Panc1 (cell line): Measurements from ENCODE around the gene LRSAM1. TPM values are rescaled to one million over a fixed set of nuclear protein-coding genes. Genes with fewer than 3 reads are reported as not detected.

Source experiments
- ATAC-seq: fragments of 200-7000 bp; cut with Tn5 transposase; 2 replicates; pipeline ENCODE4 v1.9.1; 2020; ENCODE audit warnings: mild to moderate bottlenecking, moderate library complexity
- BruUV-seq: library from RNA; stranded (reverse); fragments of 400-500 nt; replicated peaks from 2 replicates; lab custom pipeline; 2021; lab: Mats Ljungman, UMichigan
- CTCF ChIA-PET: fragments of 300-600 bp; sonication (Branson Sonifier 250); formaldehyde crosslinking; loops from one replicate; lab custom pipeline; 2022; ENCODE audit warnings: antibody characterized with exemption; lab: Charles Lee
- POLR2A ChIA-PET: fragments of 300-600 bp; sonication (Branson Sonifier 250); formaldehyde crosslinking; loops from one replicate; lab custom pipeline; 2022; ENCODE audit warnings: antibody characterized with exemption; lab: Charles Lee
- DNase-seq: peaks from one replicate; pipeline ENCODE4 v3.0.0-alpha.2; 2010; ENCODE audit warnings: low read depth, low spot score
- H3K27ac ChIP-seq: 2 replicates; pipeline ENCODE4 v1.5.1; 2011; ENCODE audit warnings: mild to moderate bottlenecking, low read length, inconsistent platforms
- H3K27me3 ChIP-seq: fragments of 200-500 bp; sonication (Bioruptor generic); 2 replicates; pipeline ENCODE4 v1.6.0; 2014; ENCODE audit warnings: low read length, inconsistent platforms; ENCODE audit not compliant: control insufficient read depth, insufficient read depth
- H3K36me3 ChIP-seq: fragments of 200-500 bp; sonication (Bioruptor generic); 2 replicates; pipeline ENCODE4 v1.5.1; 2014; ENCODE audit warnings: inconsistent platforms, mild to moderate bottlenecking, low read length, moderate library complexity; ENCODE audit not compliant: control insufficient read depth, insufficient read depth
- H3K4me1 ChIP-seq: 2 replicates; pipeline ENCODE4 v1.5.1; 2011; ENCODE audit warnings: inconsistent platforms, mild to moderate bottlenecking, low read length, moderate library complexity; ENCODE audit not compliant: control insufficient read depth, insufficient read depth
- H3K4me3 ChIP-seq, 2 experiments: 2 replicates each; pipeline ENCODE4 v1.5.1; 2011 to 2012; ENCODE audit warnings: low read depth in 2 of 2, low read length in 2 of 2, mild to moderate bottlenecking in 2 of 2, inconsistent platforms in 1 of 2, moderate library complexity in 1 of 2
- H3K9me3 ChIP-seq: fragments of 200-500 bp; sonication (Bioruptor generic); 2 replicates; pipeline ENCODE4 v1.5.1; 2014; ENCODE audit warnings: low read depth, mild to moderate bottlenecking, inconsistent platforms, low read length, moderate library complexity; ENCODE audit not compliant: control insufficient read depth, insufficient read depth
- POLR2AphosphoS5 ChIP-seq: IDR thresholded peaks from 2 replicates; pipeline ENCODE4 v1.6.1; 2012; ENCODE audit warnings: mild to moderate bottlenecking, low read depth, low read length, moderate library complexity
- REST ChIP-seq, 2 experiments: IDR thresholded peaks; 2 replicates each; pipeline ENCODE4 v1.6.1; 2011 to 2012; ENCODE audit warnings: low read depth in 2 of 2, control low read depth in 1 of 2, low read length in 1 of 2, mild to moderate bottlenecking in 1 of 2, moderate library complexity in 1 of 2; ENCODE audit not compliant: insufficient read depth in 1 of 2
- SIN3A ChIP-seq: IDR thresholded peaks from 2 replicates; pipeline ENCODE4 v1.6.1; 2012; ENCODE audit warnings: low read depth, mild to moderate bottlenecking, low read length, moderate library complexity, borderline replicate concordance; ENCODE audit not compliant: insufficient read depth
- TCF7L2 ChIP-seq: IDR thresholded peaks from 2 replicates; pipeline ENCODE4 v1.6.1; 2011; ENCODE audit warnings: mild to moderate bottlenecking, low read depth, low read length, inconsistent platforms
- in situ Hi-C: cut with HindIII; loops from 2 replicates; pipeline ENCODE4 v1.10.0; 2016; ENCODE audit warnings: low sequenced_read_pairs, low pct_unique_long_range_greater_than_20kb
- intact Hi-C: fragments of 100-400 bp; cut with micrococcal nuclease; formaldehyde crosslinking; loops from one replicate; pipeline ENCODE4 v1.10.0; 2022; ENCODE audit not compliant: unreplicated experiment
- total RNA-seq: library from RNA; stranded (reverse); gene quantifications from one replicate; pipeline ENCODE4 v1.2.1, GENCODE V29; 2021; ENCODE audit not compliant: unreplicated experiment
- TF ChIP-seq, protein P1 (sequence below): fragments of 450-650 bp; IDR thresholded peaks from 2 replicates; pipeline ENCODE4 v1.5.1; 2017; ENCODE audit warnings: mild to moderate bottlenecking

Gene LRSAM1
- total RNA-seq, 1 experiment from 2014 or later, result 15.4 TPM

GRCh38 chr9:127488946-127489345 lies 37.6 kb downstream of the LRSAM1 start:
- Histone ChIP-seq H3K36me3 (no peaks in the 10 kb centered on the region), H3K4me3 (no peak overlapping the region), H3K27ac (no peak overlapping the region), H3K9me3 (no peaks in the 10 kb centered on the region), H3K4me1 (no peaks in the 10 kb centered on the region), H3K27me3 (no peaks in the 10 kb centered on the region)
- CTCF ChIA-PET, result no interaction called here
- no TSS peak for BruUV-seq
- in situ Hi-C loops, result no loop called here
- POLR2A ChIA-PET, result no interaction called here
- TF ChIP-seq POLR2AphosphoS5 (no peak), TCF7L2 (no peak), REST (IDR thresholded peaks at IDR 0.05; ENCODE audit: insufficient read depth in 1 of 2, low read depth in 2 of 2, low read length in 1 of 2) (no peak), SIN3A (no peak)
- TF ChIP-seq, protein P1, sequence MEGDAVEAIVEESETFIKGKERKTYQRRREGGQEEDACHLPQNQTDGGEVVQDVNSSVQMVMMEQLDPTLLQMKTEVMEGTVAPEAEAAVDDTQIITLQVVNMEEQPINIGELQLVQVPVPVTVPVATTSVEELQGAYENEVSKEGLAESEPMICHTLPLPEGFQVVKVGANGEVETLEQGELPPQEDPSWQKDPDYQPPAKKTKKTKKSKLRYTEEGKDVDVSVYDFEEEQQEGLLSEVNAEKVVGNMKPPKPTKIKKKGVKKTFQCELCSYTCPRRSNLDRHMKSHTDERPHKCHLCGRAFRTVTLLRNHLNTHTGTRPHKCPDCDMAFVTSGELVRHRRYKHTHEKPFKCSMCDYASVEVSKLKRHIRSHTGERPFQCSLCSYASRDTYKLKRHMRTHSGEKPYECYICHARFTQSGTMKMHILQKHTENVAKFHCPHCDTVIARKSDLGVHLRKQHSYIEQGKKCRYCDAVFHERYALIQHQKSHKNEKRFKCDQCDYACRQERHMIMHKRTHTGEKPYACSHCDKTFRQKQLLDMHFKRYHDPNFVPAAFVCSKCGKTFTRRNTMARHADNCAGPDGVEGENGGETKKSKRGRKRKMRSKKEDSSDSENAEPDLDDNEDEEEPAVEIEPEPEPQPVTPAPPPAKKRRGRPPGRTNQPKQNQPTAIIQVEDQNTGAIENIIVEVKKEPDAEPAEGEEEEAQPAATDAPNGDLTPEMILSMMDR, result no peak
- ATAC-seq (no peak), DNase-seq (no peak)
- intact Hi-C loops, result no loop called here

DNA sequence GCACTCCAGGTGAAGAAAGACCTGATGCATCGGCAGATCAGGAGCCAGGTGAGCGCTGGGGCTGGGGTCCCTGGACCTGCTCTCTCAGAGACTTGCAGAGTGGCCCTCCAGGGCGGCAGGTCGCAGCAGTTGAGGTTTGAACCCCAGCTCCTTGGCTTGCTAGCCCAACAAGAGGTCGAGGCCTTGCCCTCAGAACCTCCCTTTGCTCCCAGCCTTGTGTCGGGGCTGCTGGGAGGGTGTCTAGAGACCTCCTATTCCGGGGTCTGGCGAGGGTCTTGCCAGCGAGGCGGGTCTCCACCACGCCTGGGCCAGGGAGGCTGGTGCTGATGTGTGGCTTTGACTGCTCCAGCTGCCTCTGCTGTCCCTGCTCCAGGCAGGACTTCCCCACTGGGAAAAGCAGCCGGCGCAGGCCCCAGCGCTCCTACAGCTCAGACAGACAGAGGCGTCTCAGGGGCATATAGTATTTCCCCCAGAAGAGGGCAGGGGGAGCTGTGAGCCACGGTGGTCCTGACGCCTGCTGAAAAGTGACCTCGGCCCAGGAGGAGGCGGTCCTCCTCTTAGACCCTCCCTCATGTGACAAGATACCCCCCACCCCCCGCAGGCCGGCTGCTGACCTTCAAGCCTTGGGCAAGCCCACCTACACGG lies 38.3 kb downstream of the LRSAM1 start:
- peak; percentile 59 for ATAC-seq
- Histone ChIP-seq H3K9me3 (no peaks in the 10 kb centered on the region), H3K4me3 (no peak overlapping the region), H3K27me3 (no peaks in the 10 kb centered on the region), H3K36me3 (no peaks in the 10 kb centered on the region), H3K27ac (no peak overlapping the region), H3K4me1 (no peaks in the 10 kb centered on the region)
- in situ Hi-C loops, result no loop called here
- ChIA-PET CTCF (interaction anchor here (0.6 kb wide), 1 partner anchor 310 kb away, joined by 5 read pairs; no protein-coding TSS in a partner anchor), POLR2A (interaction anchor here (0.6 kb wide), 1 partner anchor 362 kb away, joined by 11 read pairs; no protein-coding TSS in a partner anchor)
- intact Hi-C loops, result no loop called here
- BruUV-seq, result no TSS peak
- no peak for TF ChIP-seq TCF7L2
- TF ChIP-seq SIN3A, result no peak
- TF ChIP-seq REST (IDR thresholded peaks at IDR 0.05; ENCODE audit: insufficient read depth in 1 of 2, low read depth in 2 of 2, low read length in 1 of 2), result no peak
- no peak for TF ChIP-seq POLR2AphosphoS5
- TF ChIP-seq, protein P1, result no peak; the same call in 1 of the 2 replicates
- no peak for DNase-seq
